IPS-18c (cell line): ENCODE results near the gene BTBD2.

Source experiments
- H3K4me3 ChIP-seq: 2 replicates; pipeline ENCODE4 v1.7.0; 2013; ENCODE audit warnings: low read depth, mild to moderate bottlenecking, low read length, moderate library complexity; ENCODE audit not compliant: insufficient read depth
- H3K9me3 ChIP-seq: one replicate; pipeline ENCODE4 v1.6.1; 2013; ENCODE audit warnings: mild to moderate bottlenecking, low read length, moderate library complexity; ENCODE audit not compliant: control insufficient read depth, insufficient read depth

The BTBD2 gene

DNA sequence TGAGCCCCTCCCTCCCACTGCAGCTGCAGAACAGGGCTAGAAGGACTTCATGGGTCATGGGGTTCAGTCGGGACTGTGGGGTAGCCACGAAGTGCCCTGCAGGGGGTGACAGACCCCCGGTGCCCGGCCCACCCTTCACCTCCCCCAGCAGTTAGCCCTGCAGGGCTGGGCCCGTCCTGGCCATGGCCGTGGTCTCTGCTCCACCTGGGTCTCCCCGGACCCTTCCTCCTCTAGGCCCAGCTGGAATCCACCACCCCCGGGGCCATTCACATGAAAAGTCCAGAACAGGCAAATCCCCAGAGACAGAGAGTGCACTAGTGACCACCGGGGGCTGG is 18.3 kb upstream of the BTBD2 start:
- Histone ChIP-seq H3K4me3 (no peak overlapping the region), H3K9me3 (peaks cover 2% of the 10 kb centered on the region)

DNA sequence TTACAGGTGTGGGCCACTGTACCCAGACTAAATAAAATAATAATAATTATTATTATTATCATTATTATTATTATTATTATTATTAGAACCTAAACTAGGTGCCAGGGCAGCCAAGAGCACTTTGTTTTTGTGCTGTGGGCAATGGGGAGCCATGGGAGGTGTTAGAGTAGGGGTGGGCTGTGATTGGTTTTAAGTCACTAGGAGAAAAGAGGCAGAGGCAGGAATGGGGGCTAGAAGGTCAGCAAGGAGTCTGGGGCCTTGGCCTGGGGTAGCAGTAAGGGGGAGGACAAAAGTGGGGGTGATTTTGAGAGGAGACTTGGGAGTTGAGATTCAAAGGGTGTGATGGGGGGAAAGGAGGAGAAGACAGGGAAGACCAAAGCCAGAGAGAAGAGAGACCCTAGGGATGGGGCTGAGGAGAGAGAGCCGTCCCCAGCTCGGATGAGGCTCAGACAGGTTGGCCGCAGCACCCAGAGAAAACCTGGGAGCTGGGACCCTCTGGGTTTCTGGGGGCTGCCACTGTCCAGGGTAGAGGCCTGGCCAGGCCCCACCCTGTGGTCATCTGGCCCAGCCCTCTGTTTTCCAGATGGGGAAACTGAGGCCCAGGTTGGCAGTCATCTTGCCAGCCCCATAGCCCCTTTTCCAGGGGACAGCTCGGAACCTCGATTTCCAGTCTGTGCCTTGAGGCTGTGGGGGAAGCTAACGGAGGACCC is 17.8 kb upstream of the BTBD2 start:
- no peak overlapping the region for H3K4me3 ChIP-seq
- H3K9me3 ChIP-seq: peaks cover 2% of the 10 kb centered on the region

DNA sequence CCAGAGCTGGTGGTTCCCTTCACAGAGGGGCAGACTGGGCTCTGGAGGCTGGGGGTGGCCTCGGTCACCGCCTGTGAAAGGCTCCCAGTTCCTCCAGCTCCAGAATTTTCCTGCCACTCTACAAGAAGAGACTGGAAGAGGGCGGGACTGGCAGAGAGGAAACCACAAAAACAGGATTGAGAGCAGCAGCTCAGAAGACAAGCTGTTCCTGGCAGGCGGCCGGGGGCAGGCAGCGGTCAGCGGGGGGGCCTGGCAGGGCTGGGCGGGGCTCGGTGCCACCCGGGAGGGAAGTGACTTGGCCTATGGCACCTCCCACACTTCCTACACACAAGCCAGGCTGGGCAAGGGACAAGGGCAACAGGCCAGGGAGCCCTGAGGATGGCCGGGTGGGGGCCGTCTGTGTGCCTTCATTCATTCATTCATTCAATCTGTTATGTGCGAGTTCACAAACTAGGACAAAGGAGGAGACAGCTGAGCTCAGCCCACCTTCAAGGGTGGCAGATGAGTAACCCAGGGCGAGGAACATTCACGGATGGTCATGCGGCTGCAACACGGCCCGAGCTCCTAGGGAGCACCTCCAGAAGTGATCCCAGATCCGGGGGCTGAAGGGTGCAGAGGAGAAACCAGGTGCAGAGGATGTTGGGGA is 16.9 kb upstream of the BTBD2 start:
- Histone ChIP-seq H3K4me3 (no peak overlapping the region), H3K9me3 (peaks cover 2% of the 10 kb centered on the region)

DNA sequence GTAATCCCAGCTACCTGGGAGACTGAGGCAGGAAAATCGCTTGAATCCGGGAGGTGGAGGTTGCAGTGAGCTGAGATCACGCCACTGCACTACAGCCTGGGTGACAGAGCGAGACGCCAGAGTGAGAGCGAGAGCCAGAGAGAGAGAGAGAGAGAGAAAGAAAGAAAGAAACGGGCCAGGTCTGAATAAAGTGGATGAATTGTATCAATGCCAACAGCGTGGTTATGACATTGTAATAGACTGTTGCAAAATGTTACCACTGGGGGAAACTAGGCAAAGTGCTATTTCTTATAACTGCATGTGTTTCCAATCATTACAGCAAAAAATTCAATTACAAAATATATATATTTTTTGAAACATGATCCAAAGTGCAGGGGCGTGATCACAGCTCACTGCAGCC is 11.8 kb upstream of the BTBD2 start:
- Histone ChIP-seq H3K9me3 (no peaks in the 10 kb centered on the region), H3K4me3 (no peak overlapping the region)

DNA sequence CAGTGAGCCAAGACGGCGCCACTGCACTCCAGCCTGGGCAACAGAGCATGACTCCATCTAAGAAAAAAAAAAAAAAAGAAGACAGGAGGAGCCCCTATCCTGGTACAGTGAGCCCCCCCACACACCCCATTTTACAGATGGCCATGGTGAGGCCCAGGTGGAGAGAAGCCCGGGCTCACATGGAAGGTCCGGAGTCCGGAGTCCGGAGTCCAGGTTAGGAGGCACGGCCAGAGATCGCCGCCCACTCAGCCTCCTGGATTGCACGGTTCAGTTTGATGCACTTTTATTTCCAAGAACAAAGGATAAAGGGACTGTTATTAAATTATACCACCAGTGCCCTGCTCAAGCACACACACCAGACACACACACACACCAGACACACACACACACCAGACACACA is 11.3 kb upstream of the BTBD2 start:
- no peak overlapping the region for H3K4me3 ChIP-seq
- no peaks in the 10 kb centered on the region for H3K9me3 ChIP-seq

DNA sequence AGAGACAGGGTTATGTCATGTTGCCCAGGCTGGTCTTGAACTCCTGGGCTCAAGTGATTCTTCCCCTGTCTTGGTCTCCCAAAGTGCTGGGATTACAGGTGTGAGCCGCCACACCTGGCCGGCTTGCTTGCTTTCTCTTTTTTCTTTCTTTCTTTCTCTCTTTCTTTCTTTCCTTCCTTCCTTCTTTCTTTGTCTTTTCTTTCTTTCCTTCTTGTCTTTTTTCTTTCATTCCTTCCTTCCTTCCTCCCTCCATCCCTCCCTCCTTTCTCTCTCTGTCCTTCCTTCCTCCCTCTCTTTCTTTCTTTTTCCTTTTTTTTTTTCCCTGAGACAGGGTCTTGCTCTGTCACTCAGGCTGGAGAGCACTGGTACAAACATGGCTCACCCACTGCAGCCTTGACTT is 6.8 kb upstream of the BTBD2 start:
- Histone ChIP-seq H3K9me3 (no peaks in the 10 kb centered on the region), H3K4me3 (no peak overlapping the region)

DNA sequence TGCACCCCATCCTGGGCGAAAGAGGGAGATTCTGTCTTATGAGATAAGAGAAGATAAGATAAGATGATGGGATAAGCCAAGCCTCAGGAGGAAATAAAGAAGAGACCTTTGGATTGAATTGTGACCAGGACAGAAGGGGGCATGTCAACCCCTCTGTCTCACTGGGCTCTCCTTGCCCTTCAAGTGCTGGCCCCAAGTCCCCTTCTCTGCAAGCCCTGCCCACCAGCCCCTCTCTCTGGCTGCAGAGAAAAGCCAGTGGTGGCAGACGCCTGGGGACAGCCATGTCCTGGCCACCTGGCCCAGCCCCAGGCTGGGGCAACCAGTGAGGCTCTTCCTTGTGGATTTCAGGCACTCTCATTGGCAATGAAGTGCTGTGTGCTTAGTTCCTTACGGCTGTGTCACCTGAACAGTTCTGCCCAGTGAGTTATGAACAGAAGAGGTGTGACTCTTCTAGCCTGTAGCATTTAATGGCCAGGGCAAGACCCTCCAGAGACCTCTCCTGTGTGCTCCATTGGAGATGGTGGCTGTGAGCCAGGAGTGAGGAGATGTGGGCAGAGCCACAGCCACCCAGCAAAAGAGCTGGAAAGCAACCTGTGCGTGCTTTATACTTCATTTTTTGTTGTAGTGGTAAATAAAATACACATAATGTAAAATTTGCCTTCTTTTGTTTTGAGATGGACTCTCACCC is 6.1 kb upstream of the BTBD2 start:
- H3K4me3 ChIP-seq: no peak overlapping the region
- no peaks in the 10 kb centered on the region for H3K9me3 ChIP-seq

DNA sequence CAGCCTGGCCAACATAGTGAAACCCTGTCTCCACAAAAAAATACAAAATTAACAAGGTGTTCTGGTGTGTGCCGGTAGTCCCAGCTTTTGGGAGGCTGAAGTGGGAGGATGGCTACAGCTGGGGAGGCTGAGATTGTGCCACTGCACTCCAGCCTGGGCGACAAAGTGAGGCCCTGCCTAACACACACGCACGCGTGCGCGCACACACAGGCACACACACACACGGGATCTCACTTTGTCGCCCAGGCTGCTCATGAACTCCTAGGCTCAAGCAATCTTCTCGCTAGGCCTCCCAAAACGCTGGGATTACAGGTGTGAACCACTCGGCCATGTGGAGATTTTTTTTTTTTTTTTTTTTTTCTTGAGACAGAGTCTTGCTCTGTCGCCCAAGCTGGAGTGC is 3.2 kb upstream of the BTBD2 start:
- no peak overlapping the region for H3K4me3 ChIP-seq

DNA sequence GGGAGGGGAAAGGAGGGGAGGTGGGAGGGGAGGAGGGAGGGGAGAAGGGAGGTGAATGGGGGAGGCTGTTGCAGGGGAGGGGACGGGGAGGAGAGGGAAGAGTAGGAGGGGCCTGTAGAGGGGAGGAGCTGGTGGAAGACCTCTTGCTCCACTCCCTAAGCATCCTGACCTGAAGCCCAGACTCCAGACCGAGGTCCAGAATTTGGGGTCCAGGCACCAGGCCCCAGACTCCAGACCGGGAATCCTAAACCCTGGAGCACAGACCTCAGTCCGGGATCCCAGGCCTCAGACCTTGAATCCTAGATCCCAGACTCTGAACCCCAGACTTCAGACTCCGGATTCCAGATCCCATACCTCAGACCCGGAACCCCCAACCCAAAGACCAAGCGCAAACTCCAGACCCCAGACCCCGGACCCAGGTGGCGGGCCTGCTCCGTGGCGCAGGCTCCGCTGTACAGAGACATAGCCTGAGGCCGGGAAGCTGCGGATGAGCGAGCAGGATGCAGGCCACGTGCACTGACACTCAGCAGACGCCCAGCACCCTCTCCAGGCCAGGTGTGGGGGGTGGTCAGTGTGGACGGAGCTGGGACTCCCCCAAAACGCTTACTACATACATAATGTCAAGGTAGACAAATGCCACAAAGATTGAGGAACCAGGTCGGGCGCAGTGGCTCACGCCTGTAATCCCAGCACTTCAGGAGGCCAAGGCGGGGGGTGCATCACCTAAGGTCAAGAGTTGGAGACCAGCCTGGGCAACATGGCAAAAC is 710 bp upstream of the BTBD2 start:
- Histone ChIP-seq H3K4me3 (no peak overlapping the region), H3K9me3 (no peaks in the 10 kb centered on the region)

More for the DNA sequence above, 3.2 kb upstream of the BTBD2 start:
- H3K9me3 ChIP-seq: no peaks in the 10 kb centered on the region

DNA sequence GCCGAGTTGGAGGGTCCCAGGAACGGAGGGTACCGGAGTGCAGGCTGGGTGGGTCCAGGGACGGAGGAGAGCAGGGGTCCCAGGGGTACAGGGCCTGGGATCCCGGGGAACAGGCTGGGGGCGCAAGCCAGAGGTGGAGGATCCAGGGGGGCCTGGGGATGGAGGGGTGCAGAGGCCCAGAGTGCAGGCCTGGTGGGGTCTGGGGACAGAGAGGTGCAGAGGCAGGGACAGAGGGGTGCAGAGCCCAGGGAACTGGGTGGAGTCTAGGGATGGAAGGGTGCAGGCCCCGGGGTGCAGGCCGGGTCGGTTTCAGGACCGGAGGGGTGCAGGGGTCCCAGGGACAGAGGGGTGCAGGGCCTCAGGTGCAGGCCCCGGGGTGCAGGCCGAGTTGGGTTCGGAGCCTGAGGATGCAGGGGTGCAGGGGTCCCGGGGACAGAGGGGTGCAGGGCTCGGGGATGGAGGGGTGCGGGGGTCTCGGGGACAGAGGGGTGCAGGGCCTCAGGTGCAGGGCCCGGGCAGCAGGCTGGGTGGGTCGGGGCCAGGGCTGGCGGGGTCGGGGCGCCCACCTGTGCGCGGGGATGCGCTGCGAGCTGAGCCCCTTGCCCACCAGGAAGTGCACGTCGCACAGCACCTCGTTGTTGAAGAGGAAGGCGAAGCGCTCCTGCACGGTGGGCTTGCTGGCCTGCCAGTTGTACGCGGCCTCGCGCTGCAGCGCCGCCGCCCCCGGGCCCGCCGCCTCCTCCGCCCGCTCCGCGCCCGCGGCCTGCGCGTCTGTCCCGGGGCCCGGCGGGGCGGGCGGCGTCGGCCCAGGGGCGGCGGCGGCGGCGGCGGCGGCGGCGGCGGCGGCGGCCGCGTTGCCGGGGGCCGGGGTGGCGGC is 545 bp downstream of the BTBD2 start:
- Histone ChIP-seq H3K9me3 (no peaks in the 10 kb centered on the region), H3K4me3 (peak overlapping the region; percentile 67)

DNA sequence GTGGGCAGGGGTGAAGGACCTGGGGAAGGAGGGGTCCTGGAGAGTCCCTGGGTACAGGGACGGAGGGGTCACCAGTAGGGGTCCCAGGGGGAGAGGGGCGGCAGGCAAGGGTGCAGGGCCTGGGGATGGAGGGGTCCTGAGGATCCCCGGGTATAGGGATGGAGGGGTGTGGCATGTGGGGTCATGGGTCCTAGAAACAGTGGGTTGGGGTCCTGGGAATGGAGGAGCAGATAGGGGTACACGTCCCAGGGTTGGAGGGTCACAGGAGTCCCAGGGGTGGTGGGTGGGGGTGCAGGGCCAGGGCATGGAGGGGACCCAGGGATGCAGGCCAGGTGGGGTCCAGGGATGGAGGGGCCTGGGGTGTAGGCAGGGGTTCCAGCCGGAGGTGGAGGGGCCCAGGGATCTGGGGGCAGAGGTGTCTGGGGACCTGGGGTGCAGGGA is 1.4 kb downstream of the BTBD2 start:
- Histone ChIP-seq H3K9me3 (no peaks in the 10 kb centered on the region), H3K4me3 (no peak overlapping the region; the same call in 1 of the 2 replicates)

DNA sequence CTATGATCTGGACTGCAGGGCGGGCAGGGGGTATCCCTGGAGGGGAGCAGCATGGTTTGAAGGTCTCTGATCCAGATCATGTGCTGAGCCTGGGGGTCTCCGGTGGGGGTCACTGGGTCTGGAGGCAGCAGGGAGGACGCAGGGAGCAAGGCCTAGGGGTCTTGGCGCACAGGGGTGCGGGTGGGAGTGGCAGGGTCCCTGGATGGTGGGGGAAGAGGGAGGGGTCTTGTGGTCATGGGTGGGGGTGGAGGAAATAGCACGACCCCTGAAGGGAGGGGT is 1.9 kb downstream of the BTBD2 start:
- Histone ChIP-seq H3K4me3 (no peak overlapping the region; the same call in 1 of the 2 replicates), H3K9me3 (no peaks in the 10 kb centered on the region)

DNA sequence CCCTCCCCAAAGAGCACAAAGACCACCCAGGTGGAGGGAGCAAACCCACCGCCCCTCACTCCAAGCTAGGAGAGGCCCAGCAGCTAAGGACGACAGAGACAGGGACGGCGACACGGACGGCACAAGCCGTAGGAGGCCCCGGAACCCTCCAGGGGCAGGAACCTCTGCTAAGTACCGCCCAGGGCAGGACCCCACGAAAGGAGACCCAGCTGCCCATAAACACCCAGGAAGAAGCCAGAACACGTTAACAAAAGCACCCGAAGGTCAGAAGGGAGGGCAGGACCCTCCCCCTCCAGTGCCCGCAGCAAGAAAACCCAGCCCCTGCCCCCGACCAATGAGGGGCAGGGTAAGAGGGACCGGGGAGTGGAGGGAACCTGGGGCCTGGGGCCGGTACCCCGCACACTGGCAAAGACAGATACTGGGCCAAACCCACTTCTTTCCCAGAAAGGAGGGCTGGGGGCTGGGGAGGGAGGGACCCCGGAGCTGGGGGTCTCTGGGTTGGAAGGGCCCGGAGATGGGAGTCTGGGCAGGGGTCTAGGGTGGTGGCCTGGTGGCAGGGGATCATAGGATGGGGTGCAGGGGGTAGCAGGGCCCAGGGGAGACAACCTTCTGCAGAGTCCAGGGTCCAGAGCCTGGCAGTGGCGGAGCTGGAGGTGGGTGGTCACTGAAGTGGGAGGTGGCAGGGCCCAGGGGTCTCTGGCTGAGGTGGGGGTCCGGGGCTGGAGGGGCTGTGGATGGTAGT is 2.4 kb downstream of the BTBD2 start:
- Histone ChIP-seq H3K4me3 (no peak overlapping the region), H3K9me3 (no peaks in the 10 kb centered on the region)

DNA sequence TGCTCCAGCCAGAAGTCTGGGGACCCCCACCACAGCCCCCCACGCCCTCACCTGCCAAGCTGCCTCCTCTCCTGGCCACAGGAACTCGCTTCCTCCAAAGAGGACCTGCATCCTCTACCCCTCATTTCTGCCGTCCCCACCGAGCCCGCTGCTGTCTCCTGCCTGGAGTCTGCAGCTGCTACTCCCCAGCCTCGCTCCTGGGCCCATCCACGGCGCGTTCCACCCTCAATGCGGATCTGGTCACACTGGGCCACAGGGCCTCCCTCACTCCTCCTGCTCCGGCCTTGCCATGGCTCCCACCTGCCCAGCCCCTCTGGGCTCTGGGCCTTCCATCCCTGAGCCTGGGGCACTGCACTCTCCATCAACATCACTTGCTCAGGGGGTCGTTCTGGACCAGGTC is 4.3 kb downstream of the BTBD2 start:
- H3K4me3 ChIP-seq: no peak overlapping the region
- no peaks in the 10 kb centered on the region for H3K9me3 ChIP-seq

DNA sequence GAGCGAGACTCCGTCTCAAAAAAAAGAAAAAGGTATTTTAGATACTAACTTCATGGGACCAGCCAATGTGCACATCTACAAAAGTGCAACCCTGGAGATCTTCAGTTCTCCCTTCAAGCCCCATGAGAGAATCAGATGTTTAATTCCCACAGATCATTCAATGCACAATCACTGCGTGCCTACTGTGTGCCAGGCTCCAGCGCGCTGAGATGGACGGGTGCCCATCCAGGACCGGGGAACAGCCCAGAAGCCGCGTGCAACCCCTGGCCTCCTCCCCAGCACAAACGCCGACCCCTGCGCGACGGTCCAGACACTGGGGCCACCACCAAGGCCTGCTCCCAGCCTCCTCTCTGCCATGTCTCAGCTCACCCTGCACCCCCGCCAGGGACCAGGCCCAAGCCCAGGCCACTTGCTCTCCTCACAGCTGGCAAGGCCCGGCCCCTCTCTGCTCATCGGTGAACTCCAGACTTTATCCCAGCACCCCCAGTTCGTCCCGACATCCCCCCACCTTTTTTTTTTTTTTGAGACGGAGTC is 5.3 kb downstream of the BTBD2 start:
- H3K9me3 ChIP-seq: no peaks in the 10 kb centered on the region
- H3K4me3 ChIP-seq: no peak overlapping the region

DNA sequence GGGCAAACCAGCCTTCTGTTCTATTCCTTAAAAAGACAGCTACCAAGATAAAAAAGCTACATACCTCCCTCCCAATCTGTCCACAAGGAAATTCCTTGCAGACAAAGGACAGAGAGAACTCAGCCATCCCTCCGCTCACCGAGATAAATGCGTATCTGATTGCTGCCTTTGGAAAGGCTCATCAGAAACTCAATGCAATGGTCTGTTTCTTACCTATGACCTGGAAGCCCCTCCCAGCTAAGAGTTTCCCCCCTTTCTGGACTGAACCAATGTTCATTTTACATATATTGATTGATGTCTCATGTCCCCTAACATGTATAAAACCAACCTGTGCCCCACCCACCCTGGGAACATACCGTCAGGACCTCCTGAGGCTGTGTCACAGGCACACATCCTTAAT is 11.6 kb downstream of the BTBD2 start:
- no peaks in the 10 kb centered on the region for H3K9me3 ChIP-seq
- no peak overlapping the region for H3K4me3 ChIP-seq
